HFF-Myc (cell line): ENCODE measurements around the gene PARP12.

Experiments used
- DNase-seq: peaks from one replicate; pipeline ENCODE4 v3.0.0-alpha.2; 2011; ENCODE audit warnings: low read depth; ENCODE audit errors: extremely low read depth
- H3K4me3 ChIP-seq: replicated peaks from 2 replicates; pipeline ENCODE4 v1.5.1; 2011; ENCODE audit warnings: low read depth, mild to moderate bottlenecking, control low read depth, low read length
- CTCF ChIP-seq: IDR thresholded peaks from 2 replicates; pipeline ENCODE4 v1.5.1; 2012; ENCODE audit warnings: mild to moderate bottlenecking, low read depth, low read length, control low read depth; ENCODE audit errors: missing control alignments

Gene PARP12

GRCh38 chr7:140035400-140036223 lies 27.1 kb downstream of the PARP12 start:
- DNase-seq, result peak; percentile 20
- no peak for TF ChIP-seq CTCF
- no peak overlapping the region for H3K4me3 ChIP-seq

- no peak for TF ChIP-seq CTCF
- H3K4me3 ChIP-seq, result no peak overlapping the region
- no peak for DNase-seq
Measured at GRCh38 chr7:140034421-140034820, 28.3 kb downstream of the PARP12 start.

- DNase-seq, result no peak
- no peak for TF ChIP-seq CTCF
- no peak overlapping the region for H3K4me3 ChIP-seq
Measured at GRCh38 chr7:140033779-140034363, 28.9 kb downstream of the PARP12 start.

- DNase-seq, result no peak
- no peak for TF ChIP-seq CTCF
Measured at GRCh38 chr7:140033036-140033435, 29.7 kb downstream of the PARP12 start.

GRCh38 chr7:140031364-140031763 lies 31.4 kb downstream of the PARP12 start:
- peak; percentile 9 for DNase-seq
- no peak for TF ChIP-seq CTCF
- H3K4me3 ChIP-seq, result no peak overlapping the region

More at GRCh38 chr7:140033036-140033435, 29.7 kb downstream of the PARP12 start:
- no peak overlapping the region for H3K4me3 ChIP-seq

- H3K4me3 ChIP-seq, result no peak overlapping the region
- no peak for DNase-seq
- TF ChIP-seq CTCF, result no peak
Measured at GRCh38 chr7:140029072-140029471, 33.7 kb downstream of the PARP12 start.
